ENCODE results near the gene PSME1. TPM values are rescaled to one million over a fixed set of nuclear protein-coding genes. Genes with fewer than 3 reads are reported as not detected.

Gene PSME1
- total and polyA plus RNA-seq, 2 of the 4 experiments (the other 2 are of a cell fraction), result 42.8 to 106 TPM

DNA sequence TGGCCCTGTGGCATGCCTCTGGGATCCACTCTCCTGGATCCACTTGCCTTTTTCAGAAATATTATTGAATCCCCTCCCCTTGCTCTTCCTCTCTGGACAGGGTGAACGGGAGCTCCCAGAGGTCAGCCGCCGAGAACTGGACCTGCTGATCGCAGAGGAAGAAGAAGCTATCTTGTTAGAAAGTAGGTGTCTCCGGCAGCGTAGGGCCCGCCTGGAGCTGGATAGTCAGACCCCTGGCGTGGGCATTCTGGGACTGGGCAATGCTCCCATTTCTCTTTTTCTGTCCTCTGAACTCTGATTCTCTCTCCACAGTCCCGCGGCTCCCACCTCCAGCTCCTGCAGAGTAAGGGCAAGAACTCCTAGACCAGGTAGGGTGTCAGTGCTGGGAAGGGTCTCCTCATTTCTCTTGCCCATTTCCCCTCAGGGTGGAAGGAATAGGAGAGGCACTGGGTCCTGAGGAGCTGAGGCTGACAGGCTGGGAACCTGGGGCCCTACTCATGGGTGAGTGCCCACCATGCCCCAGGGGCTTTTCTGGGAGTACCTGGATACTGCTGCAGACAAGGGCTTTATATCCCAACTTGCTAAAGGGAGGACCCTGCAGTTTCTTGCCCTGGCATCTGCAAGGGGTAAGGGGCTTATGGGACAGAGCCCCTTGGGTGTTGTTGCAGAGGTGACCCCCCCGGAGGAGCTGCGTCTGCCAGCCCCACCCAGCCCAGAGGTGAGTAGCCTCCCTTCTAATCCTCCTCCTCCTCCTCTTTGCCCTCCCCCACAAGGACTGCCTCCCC is 41.2 kb downstream of the PSME1 start:
- Histone ChIP-seq H3K18ac (ENCODE audit: low read depth, low read length) (no peak overlapping the region), H3K14ac (replicated peaks; ENCODE audit: low read depth, low read length) (no peak overlapping the region), H4K20me1 (ENCODE audit: insufficient read depth, low read length) (no peaks in the 10 kb centered on the region), H3K79me1 (ENCODE audit: low read depth in 1 of 2, low read length in 2 of 2) (no peaks in the 10 kb centered on the region; a peak in 1 of 4 replicates), H2BK20ac (ENCODE audit: low read depth, low read length) (no peak overlapping the region), H3K4me3 (ENCODE audit: insufficient read depth, low read depth, low read length) (no peak overlapping the region), H2AK5ac (ENCODE audit: low read depth, low read length) (no peak overlapping the region), H2BK120ac (ENCODE audit: low read depth, low read length) (no peak overlapping the region), H2BK5ac (ENCODE audit: low read depth, low read length, poor library complexity, severe bottlenecking) (no peak overlapping the region), H3K4me2 (ENCODE audit: low read depth, low read length) (no peak overlapping the region), H3K56ac (ENCODE audit: extremely low read depth, insufficient read depth, low read length) (no peak overlapping the region), H3K9ac (ENCODE audit: low read depth, low read length) (no peak overlapping the region), H3K27ac (ENCODE audit: insufficient read depth, low read length) (no peak overlapping the region), H2BK15ac (ENCODE audit: low read depth, low read length) (no peak overlapping the region), H2AFZ (replicated peaks; ENCODE audit: low read length, poor library complexity) (no peak overlapping the region), H3K9me1 (ENCODE audit: insufficient read depth, low read length) (no peaks in the 10 kb centered on the region), H3K4me1 (ENCODE audit: control insufficient read depth, insufficient read depth, low read length) (peaks cover 2% of the 10 kb centered on the region; the same call in 1 of the 2 replicates), H4K5ac (ENCODE audit: low read depth, low read length) (no peak overlapping the region), H4K8ac (ENCODE audit: low read depth in 2 of 2, low read length in 2 of 2) (no peak overlapping the region), H2AK9ac (replicated peaks; ENCODE audit: low read depth, low read length, poor library complexity) (no peak overlapping the region), H3K4ac (ENCODE audit: low read depth, low read length) (no peak overlapping the region), H3K36me3 (ENCODE audit: control insufficient read depth, insufficient read depth, low read length) (peaks cover 60% of the 10 kb centered on the region), H3K9me3 (ENCODE audit: control insufficient read depth, insufficient read depth, low read length) (no peaks in the 10 kb centered on the region), H4K91ac (ENCODE audit: insufficient read depth, low read depth, low read length) (no peak overlapping the region), H3K27me3 (ENCODE audit: control insufficient read depth, insufficient read depth, low read length) (no peaks in the 10 kb centered on the region), H3K23ac (ENCODE audit: low read depth, low read length) (no peak overlapping the region)
- TF ChIP-seq CHD1 (IDR thresholded peaks at IDR 0.05; ENCODE audit: low read depth, low read length), result no peak
- no peak for TF ChIP-seq FOS (IDR thresholded peaks at IDR 0.05; ENCODE audit: low read depth, low read length)
- no peak for TF ChIP-seq SMC3 (IDR thresholded peaks at IDR 0.05; ENCODE audit: low read depth, low read length)
- no peak for TF ChIP-seq BHLHE40 (IDR thresholded peaks at IDR 0.05; ENCODE audit: low read depth, low read length)
- dilution Hi-C loops (cut with HindIII; ENCODE audit: low sequenced_read_pairs, unreplicated experiment), result no loop called here
- CTCF ChIA-PET, result interaction anchor here (0.7 kb wide), 1 partner anchor 16 kb away, joined by 3 read pairs; the partner anchor contains the start of gene IRF9
- intact Hi-C loops (cut with micrococcal nuclease), result no loop called here
- in situ Hi-C loops (cut with MboI; ENCODE audit: low sequenced_read_pairs), result no loop called here
- BruUV-seq (replicated peaks), result no TSS peak
- no peak for ATAC-seq (ENCODE audit: low read depth)
- POLR2A ChIA-PET (ENCODE audit: unreplicated experiment), result no interaction called here
- no CpG with 5 or more reads among the region's 12 CpGs for WGBS, 2 experiments (ENCODE audit: extremely low coverage in 2 of 2, insufficient read length in 1 of 2)
- DNase-seq, result no peak

Data from IMR-90 (cell line).